SK-N-SH treated with all-trans-retinoic acid at 6 μM for 48 hours (cell line): Measurements from ENCODE around the gene IFT57.

ENCODE experiments used
- ATAC-seq: fragments of 200-7000 bp; cut with Tn5 transposase; 3 replicates; pipeline ENCODE4 v1.9.1; 2020; ENCODE audit warnings: mild to moderate bottlenecking, moderate library complexity
- CREB5 ChIP-seq: fragments of 250-450 bp; sonication (Bioruptor Pico); IDR thresholded peaks from 2 replicates; pipeline ENCODE4 v1.5.1; 2020; ENCODE audit warnings: low read depth, mild to moderate bottlenecking, moderate library complexity
- CSDC2 ChIP-seq: fragments of 250-450 bp; sonication (Bioruptor Pico); IDR thresholded peaks from 2 replicates; pipeline ENCODE4 v1.5.0; 2020; ENCODE audit warnings: mild to moderate bottlenecking, moderate library complexity
- CSRNP3 ChIP-seq: fragments of 250-450 bp; sonication (Bioruptor Pico); IDR thresholded peaks from 2 replicates; pipeline ENCODE4 v1.5.1; 2021; ENCODE audit warnings: mild to moderate bottlenecking, moderate library complexity
- ESRRG ChIP-seq: fragments of 250-450 bp; sonication (Bioruptor Pico); IDR thresholded peaks from 2 replicates; pipeline ENCODE4 v1.6.1; 2021; ENCODE audit warnings: mild to moderate bottlenecking
- GLIS3 ChIP-seq: fragments of 250-450 bp; sonication (Bioruptor Pico); IDR thresholded peaks from 2 replicates; pipeline ENCODE4 v1.5.0; 2020; ENCODE audit warnings: mild to moderate bottlenecking, moderate library complexity
- OSR1 ChIP-seq: fragments of 250-450 bp; sonication (Bioruptor Pico); IDR thresholded peaks from 2 replicates; pipeline ENCODE4 v1.8.0; 2022; ENCODE audit warnings: moderate library complexity, mild to moderate bottlenecking, inconsistent platforms
- PATZ1 ChIP-seq: fragments of 250-450 bp; sonication (Bioruptor Pico); IDR thresholded peaks from 2 replicates; pipeline ENCODE4 v1.8.0; 2020; ENCODE audit warnings: mild to moderate bottlenecking, moderate library complexity, borderline replicate concordance
- PPARA ChIP-seq: fragments of 250-450 bp; sonication (Bioruptor Pico); IDR thresholded peaks from 2 replicates; pipeline ENCODE4 v1.5.0; 2020; ENCODE audit warnings: mild to moderate bottlenecking, borderline replicate concordance
- RARB ChIP-seq: fragments of 250-450 bp; sonication (Bioruptor Pico); IDR thresholded peaks from 2 replicates; pipeline ENCODE4 v1.8.0; 2021; ENCODE audit warnings: mild to moderate bottlenecking, moderate library complexity
- SNAI2 ChIP-seq: fragments of 250-450 bp; sonication (Bioruptor Pico); IDR thresholded peaks from 2 replicates; pipeline ENCODE4 v1.5.0; 2020; ENCODE audit warnings: mild to moderate bottlenecking, moderate library complexity
- TCF4 ChIP-seq: fragments of 250-450 bp; sonication (Bioruptor Pico); IDR thresholded peaks from 2 replicates; pipeline ENCODE4 v1.8.0; 2021; ENCODE audit warnings: mild to moderate bottlenecking, moderate library complexity, borderline replicate concordance
- TOX ChIP-seq: fragments of 250-450 bp; sonication (Bioruptor Pico); IDR thresholded peaks from 2 replicates; pipeline ENCODE4 v1.8.0; 2021; ENCODE audit warnings: mild to moderate bottlenecking, moderate library complexity, borderline replicate concordance
- TSHZ2 ChIP-seq: fragments of 250-450 bp; sonication (Bioruptor Pico); IDR thresholded peaks from 2 replicates; pipeline ENCODE4 v1.5.0; 2020; ENCODE audit warnings: mild to moderate bottlenecking, moderate library complexity
- ZC3H10 ChIP-seq: fragments of 250-450 bp; sonication (Bioruptor Pico); IDR thresholded peaks from 2 replicates; pipeline ENCODE4 v1.5.1; 2021; ENCODE audit warnings: mild to moderate bottlenecking, moderate library complexity
- ZFP3 ChIP-seq: fragments of 250-450 bp; sonication (Bioruptor Pico); IDR thresholded peaks from 2 replicates; pipeline ENCODE4 v1.5.0; 2020; ENCODE audit warnings: mild to moderate bottlenecking, moderate library complexity
- ZFP30 ChIP-seq: fragments of 450-650 bp; formaldehyde crosslinking; IDR thresholded peaks from 2 replicates; pipeline ENCODE4 v1.5.0; 2022; ENCODE audit warnings: mild to moderate bottlenecking, moderate library complexity
- ZNF565 ChIP-seq: fragments of 450-650 bp; formaldehyde crosslinking; conservative IDR thresholded peaks from 2 replicates; pipeline ENCODE4 v1.5.0; 2020; ENCODE audit warnings: low read depth, mild to moderate bottlenecking, moderate library complexity
- ZNF70 ChIP-seq: fragments of 450-650 bp; formaldehyde crosslinking; IDR thresholded peaks from 2 replicates; pipeline ENCODE4 v1.5.0; 2020; ENCODE audit warnings: mild to moderate bottlenecking, moderate library complexity

IFT57 gene

GRCh38 chr3:108183971-108184370, 38.3 kb downstream of the IFT57 start:
- TF ChIP-seq PATZ1, result no peak
- no peak for TF ChIP-seq OSR1
- ATAC-seq, result no peak

GRCh38 chr3:108183181-108183580, 39.0 kb downstream of the IFT57 start:
- no peak for ATAC-seq
- no peak for TF ChIP-seq PPARA
- TF ChIP-seq CREB5, result no peak
- TF ChIP-seq ZNF70 (CRISPR knock-in tag), result no peak
- TF ChIP-seq GLIS3 (CRISPR knock-in tag), result no peak
- no peak for TF ChIP-seq TSHZ2 (CRISPR knock-in tag)
- no peak for TF ChIP-seq CSRNP3 (CRISPR knock-in tag)
- no peak for TF ChIP-seq RARB (CRISPR knock-in tag)
- TF ChIP-seq ZNF565, result no peak
- TF ChIP-seq OSR1, result no peak
- TF ChIP-seq CSDC2 (CRISPR knock-in tag), result no peak
- TF ChIP-seq ZC3H10 (CRISPR knock-in tag), result no peak
- TF ChIP-seq ESRRG (CRISPR knock-in tag), result no peak

GRCh38 chr3:108182339-108182738, 39.9 kb downstream of the IFT57 start:
- TF ChIP-seq ZNF70 (CRISPR knock-in tag) (no peak), ZFP3 (CRISPR knock-in tag) (no peak), TOX (CRISPR knock-in tag) (no peak), CSDC2 (CRISPR knock-in tag) (no peak), ZFP30 (no peak), CSRNP3 (CRISPR knock-in tag) (no peak), TSHZ2 (CRISPR knock-in tag) (no peak), CREB5 (no peak), PATZ1 (no peak), TCF4 (CRISPR knock-in tag) (no peak), ESRRG (CRISPR knock-in tag) (no peak), SNAI2 (no peak)
- ATAC-seq, result no peak
